ENCODE measurements around the gene FASN.

Gene FASN

GRCh38 chr17:82086941-82087906 lies 10.8 kb downstream of the FASN start:
- DNase-seq: no peak

- DNase-seq: no peak
Measured at GRCh38 chr17:82085931-82086764, 11.9 kb downstream of the FASN start.

GRCh38 chr17:82085031-82085861 lies 12.8 kb downstream of the FASN start:
- DNase-seq: no peak

- DNase-seq: no peak
Measured at GRCh38 chr17:82084373-82085030, 13.5 kb downstream of the FASN start.

- no peak for DNase-seq
Measured at GRCh38 chr17:82083533-82084359, 14.3 kb downstream of the FASN start.

- DNase-seq: no peak
Measured at GRCh38 chr17:82083009-82083408, 15.0 kb downstream of the FASN start.

GRCh38 chr17:82082456-82082855 lies 15.6 kb downstream of the FASN start:
- DNase-seq: no peak

- no peak for DNase-seq
Measured at GRCh38 chr17:82081966-82082365, 16.1 kb downstream of the FASN start.

- DNase-seq: no peak
Measured at GRCh38 chr17:82081546-82081945, 16.5 kb downstream of the FASN start.

- no peak for DNase-seq
Measured at GRCh38 chr17:82080789-82081464, 17.1 kb downstream of the FASN start.

- no peak for DNase-seq
Measured at GRCh38 chr17:82080048-82080788, 17.8 kb downstream of the FASN start.

GRCh38 chr17:82079001-82079677 lies 18.9 kb downstream of the FASN start:
- DNase-seq: no peak

GRCh38 chr17:82078433-82078832 lies 19.6 kb downstream of the FASN start:
- no peak for DNase-seq

- no peak for DNase-seq
Measured at GRCh38 chr17:82077617-82078358, 20.2 kb downstream of the FASN start.

- DNase-seq: no peak
Measured at GRCh38 chr17:82076785-82077591, 21.0 kb downstream of the FASN start.

GRCh38 chr17:82076018-82076784 lies 21.8 kb downstream of the FASN start:
- DNase-seq: no peak

- no peak for DNase-seq
Measured at GRCh38 chr17:82073446-82073845, 24.6 kb downstream of the FASN start.
